Measurements from ENCODE around the gene SRL.
A peak's percentile ranks its signal among the peaks of the same experiment; 100 is the strongest.
"Not testable (repeated sequence)": the region's sequence is repeated elsewhere in the genome, so short reads cannot be mapped to it uniquely, and the experiment has no call there.

The SRL gene

DNA sequence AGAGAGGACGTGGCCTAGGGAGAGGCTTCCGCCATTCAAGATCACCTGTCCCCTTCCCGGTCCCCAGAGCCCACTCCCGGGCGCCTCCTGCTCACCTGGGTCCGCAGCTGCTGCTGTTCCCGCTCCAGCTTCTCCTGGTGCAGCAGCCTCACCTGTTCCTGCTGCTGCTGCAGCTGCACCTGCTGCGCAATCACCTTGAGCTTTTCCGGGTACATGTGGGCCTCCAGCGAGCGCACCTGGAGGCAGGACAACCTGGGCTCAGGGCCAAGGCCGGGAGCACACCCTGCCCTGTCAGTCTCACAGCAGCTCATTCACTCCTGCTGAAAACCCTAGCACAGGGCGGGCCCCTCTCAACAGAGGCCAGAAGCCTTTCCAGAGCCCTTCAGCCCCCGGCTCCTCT is 18.5 kb upstream of the SRL start:
- no peak for DNase-seq (ENCODE audit: low spot score)

GRCh38 chr16:4257646-4258556 is 16.0 kb upstream of the SRL start:
- DNase-seq (ENCODE audit: low spot score): no peak

- peak; percentile 99 for DNase-seq (ENCODE audit: low spot score)
Measured at GRCh38 chr16:4253394-4254150, 11.7 kb upstream of the SRL start.

DNA sequence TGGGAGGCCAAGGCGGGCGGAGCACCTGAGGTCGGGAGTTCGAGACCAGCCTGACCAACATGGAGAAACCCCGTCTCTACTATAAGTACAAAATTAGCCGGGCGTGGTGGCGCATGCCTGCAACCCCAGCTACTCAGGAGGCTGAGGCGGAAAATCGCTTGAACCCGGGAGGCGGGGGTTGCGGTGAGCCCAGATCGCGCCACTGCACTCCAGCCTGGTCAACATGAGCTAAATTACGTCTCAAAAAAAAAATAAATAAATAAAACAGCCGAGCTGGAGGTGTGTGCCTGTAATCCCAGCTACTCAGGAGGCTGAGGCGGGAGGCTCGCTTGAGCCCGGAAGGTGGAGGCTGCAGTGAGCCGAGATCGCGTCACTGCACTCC is 11.1 kb upstream of the SRL start:
- DNase-seq (ENCODE audit: low spot score): not testable (repeated sequence)

GRCh38 chr16:4249530-4250308 is 7.8 kb upstream of the SRL start:
- no peak for DNase-seq (ENCODE audit: low spot score)

- DNase-seq (ENCODE audit: low spot score): no peak
Measured at GRCh38 chr16:4247460-4247784, 5.5 kb upstream of the SRL start.

DNA sequence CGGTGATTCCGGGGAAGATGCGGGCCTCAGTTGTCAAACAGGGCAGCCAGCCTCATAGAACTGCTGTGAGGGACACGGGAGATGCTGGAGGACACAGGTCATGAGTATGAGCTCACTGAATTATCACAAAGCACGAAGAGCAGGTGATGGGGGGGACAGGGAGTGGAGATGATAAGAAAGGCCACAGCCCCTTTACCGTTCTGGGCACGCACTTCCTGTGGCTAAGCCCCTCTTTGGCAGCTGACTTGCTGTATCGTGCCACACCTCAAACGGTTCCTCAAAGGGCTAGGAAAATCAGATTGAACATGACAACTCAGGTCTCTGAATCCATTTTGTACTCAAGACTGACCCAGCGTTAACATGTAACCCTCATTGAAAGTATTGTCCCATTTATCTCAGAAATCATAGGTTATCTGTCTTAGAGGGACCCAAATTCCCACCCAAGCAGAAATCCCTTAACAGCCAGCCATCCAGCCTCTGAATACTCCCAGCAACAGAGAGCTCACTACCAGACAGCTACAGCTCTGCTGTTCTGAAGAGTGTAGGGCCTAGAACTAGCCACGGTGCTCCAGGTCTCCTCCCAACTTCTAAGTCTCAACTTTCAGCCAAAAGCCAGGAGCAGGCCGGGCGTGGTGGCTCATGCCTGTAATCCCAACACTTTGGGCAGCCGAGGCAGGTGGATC is 5.0 kb upstream of the SRL start:
- DNase-seq (ENCODE audit: low spot score): no peak

DNA sequence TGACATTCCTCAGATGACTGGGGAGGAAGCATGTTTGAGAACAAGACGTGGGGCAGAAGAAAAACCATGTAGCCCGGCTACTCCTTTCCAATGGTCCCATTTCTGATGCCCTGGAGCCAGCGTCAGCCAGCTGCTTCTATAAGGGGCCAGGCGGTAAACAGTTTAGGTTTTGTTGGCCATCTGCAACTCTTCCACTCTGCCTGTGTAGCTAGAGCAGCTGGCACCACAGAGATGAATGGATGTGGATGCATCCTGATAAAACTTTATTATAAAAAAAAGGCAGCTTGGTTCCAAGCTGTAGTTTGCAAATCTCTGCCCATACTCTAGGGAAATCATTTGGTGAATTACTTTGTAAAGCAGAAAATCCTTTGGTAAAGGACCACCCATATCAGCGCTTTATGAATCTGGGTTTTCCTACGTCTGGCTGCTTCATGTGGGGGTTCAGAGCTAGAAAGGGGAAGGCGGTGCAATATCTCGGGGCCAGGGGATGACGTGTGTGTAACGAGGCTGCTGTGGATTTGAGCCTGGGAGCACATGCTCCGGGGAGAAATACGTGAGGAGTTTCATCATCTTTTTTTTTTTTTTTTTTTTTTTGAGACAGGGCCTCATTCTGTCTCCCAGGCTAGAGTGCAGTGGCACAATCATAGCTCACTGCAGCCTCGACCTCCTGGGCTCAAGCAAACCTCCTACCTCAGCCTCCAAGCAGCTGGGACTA is 3.4 kb upstream of the SRL start:
- peak; percentile 51 for DNase-seq (ENCODE audit: low spot score)

DNA sequence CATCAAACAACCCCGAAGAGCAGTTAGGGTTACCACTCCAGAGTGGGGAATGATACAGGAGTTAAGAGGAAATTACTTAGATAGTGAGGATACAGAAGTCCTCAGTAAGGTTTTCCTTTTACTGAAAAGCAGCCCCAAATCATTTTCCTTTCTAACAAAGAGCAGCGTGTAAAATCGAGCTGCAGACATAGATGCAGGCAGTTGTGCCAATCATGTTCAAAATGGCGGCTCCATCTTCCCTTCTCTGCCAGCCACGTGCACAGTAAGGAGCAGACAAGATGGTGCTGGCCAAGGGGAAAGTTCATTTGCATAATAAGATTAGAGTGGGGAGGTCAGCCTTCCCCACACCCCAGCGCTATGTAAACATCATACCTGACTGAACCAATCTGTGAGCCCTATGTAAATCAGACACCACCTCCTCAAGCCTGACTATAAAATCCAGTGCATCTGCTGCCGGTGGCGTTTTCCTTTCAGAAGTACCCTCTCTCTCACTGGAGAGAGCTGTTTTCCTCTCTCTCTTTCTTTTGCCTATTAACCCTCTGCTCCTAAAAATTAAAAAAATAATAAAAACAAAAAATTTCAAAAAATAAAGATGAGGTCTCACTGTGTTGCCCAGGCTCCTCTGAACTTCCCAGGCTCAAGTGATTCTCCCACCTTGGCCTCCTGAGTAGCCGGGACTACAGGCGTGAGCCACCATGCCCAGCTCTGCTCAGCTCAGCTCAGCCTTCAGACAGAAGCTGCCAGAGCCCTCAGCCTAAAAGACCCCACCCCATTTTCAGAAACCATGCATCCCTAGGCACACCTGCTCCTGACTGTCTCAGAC is 2.6 kb upstream of the SRL start:
- DNase-seq (ENCODE audit: low spot score): no peak

DNA sequence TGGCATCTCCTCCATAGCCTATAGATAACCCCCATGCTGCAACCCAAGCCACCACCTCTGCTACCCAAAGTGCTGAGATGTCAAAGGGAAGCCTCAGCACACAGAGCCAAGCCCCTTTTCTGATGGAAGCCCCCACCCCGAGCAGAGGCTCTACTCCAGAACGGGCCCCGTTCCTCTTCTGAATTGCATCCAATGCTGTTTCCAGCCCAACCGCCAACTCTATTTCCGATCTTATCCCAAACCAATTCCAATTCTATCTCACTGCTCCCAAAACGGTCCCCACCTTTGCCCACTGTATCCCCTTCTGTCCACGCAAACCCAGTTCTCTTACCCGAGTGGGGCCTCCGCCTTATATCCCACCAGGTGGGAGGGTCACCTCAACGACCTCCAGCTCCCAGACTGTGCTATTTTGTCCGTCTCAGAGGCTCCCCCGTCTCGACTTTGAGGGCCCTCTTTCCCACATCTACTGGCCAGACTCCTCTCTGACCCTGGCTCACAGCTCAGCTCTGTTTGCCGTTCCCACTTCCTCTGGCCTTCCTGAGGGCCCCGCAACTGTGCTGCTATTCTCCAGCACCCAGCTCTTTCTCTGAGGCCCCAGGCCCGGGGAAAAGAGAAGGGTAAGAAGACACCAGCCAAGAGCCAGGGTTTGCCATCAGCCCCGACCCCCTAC is 487 bp downstream of the SRL start:
- DNase-seq (ENCODE audit: low spot score): no peak

GRCh38 chr16:4240624-4241023 is 1.3 kb downstream of the SRL start:
- DNase-seq (ENCODE audit: low spot score): no peak

GRCh38 chr16:4239682-4240175 is 2.2 kb downstream of the SRL start:
- DNase-seq (ENCODE audit: low spot score): no peak

DNA sequence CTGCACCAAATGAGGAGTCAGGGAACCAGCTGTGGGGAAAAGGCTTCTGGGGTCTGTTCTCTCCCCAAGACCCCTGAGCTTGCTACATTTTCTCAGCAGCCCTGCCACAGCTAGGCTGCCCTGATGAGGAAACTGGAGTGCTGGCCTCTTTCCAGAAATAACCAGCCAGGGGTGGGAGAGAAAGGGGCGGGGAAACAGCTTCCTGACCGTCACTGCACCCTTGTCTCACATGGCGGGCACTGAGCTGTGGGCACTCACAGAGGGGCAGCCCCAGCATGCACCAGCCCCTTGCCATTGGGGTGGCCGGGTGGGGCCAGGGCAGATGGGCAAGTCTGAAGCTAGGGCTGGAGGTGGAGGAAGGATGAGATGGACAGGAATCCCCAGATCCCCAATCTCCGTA is 2.9 kb downstream of the SRL start:
- no peak for DNase-seq (ENCODE audit: low spot score)

- no peak for DNase-seq (ENCODE audit: low spot score)
Measured at GRCh38 chr16:4233431-4233830, 8.4 kb downstream of the SRL start.

DNA sequence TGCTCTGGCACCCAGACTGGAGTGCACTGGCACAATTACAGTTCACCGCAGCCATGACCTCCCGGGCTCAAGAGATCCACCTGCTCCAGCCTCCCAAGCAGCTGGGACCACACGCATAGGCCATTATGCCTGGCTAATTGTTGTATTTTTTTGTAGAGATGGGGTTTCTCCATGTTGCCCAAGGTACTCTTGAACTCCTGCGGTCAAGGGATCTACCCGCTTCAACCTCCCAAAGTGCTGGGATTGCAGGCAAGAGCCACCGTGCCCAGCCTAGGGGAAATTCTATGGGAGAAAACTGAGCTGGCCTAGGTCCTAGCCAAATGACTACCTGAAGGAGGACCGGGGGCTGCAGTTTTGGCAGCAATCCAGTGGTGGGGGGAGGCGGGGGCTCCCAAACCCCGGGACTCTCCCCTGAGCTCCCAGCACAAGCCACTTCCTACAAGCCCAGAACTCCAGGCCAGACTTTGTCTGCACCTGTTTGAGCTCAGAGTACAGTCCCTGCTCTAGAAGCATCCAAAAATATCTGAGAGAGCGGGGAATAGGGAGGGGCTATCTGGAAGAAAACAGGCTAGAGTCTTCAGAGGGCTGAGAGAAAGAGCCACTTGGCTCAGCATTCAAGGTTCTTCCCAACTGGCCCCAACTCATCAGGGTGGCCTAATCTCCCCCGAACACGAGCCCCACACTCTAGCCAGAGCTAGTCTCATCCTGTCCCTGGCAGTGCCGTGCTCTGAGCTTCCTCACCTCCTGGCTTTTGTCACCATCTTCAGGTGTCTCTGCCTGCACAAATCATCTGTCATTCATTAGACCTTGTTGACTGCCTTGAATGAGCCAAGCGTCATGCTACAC is 9.1 kb downstream of the SRL start:
- no peak for DNase-seq (ENCODE audit: low spot score)

DNA sequence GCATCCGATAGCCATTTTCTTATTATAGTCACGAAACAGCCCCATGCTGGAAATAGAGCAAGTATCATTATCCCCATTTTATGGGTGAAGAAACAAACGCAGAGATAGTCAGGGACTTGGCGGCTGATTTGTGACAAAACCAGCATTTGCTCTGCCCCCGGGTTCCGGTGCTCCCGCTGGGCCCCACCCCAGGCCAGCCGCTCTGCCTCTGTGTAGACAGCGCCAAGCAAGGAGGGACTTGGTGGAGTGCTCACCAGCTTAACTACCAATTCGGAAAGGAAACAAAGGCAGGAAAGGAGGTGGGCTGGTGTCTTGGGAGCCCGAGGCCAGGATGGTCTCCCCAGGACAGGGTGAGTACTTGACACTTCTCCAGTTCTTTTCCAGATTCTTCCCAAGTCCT is 10.0 kb downstream of the SRL start:
- DNase-seq (ENCODE audit: low spot score): no peak

- DNase-seq (ENCODE audit: low spot score): no peak
Measured at GRCh38 chr16:4231367-4231766, 10.5 kb downstream of the SRL start.

DNA sequence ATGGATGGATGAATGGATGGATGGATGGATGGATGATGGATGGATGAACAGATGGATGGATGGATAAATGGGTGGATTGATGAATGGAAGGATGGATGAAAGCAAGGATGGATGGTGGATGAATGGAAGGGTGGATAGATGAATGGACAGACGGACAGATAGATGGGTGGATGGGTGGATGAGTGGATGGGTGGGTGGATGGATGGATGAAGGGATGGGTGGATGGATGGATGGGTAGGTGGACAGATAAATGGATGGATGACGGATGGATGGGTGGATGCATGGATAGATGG is 14.9 kb downstream of the SRL start:
- DNase-seq (ENCODE audit: low spot score): no peak

All from AG20443 (cell line).